Measurements from ENCODE around the gene PCDH1. TPM values are rescaled to one million over a fixed set of nuclear protein-coding genes. Genes with fewer than 3 reads are reported as not detected.
A peak's percentile ranks its signal among the peaks of the same experiment; 100 is the strongest.
"Not testable (repeated sequence)": the region's sequence is repeated elsewhere in the genome, so short reads cannot be mapped to it uniquely, and the experiment has no call there.

Gene PCDH1
- 10 to 100 TPM; 22.2 to 32.4 (median 24.8) TPM for polyA plus RNA-seq (ENCODE audit: insufficient read depth in 1 of 5, insufficient read length in 5 of 5, low replicate concordance in 1 of 5)
- long read RNA-seq, donor 1, full-length matches to known transcripts = 10 of 10 reads
- long read RNA-seq, donor 1, partial matches to known transcripts = 0 of 10 reads
- long read RNA-seq, donor 1, other reads (novel, unspliced or antisense) = 0 of 10 reads
- long read RNA-seq, donor 2, transcript PCDH1-203 (3 exons, 3,827 nt) = major isoform, 8 of 8 reads
- long read RNA-seq, donor 2, partial matches to known transcripts = 0 of 8 reads
- long read RNA-seq, donor 2, other reads (novel, unspliced or antisense) = 0 of 8 reads
- long read RNA-seq, donor 3, partial matches to known transcripts = 10 of 12 reads
- long read RNA-seq, donor 3, other reads (novel, unspliced or antisense) = 0 of 12 reads
- long read RNA-seq, donor 4, full-length matches to known transcripts = 12 of 12 reads
- long read RNA-seq, donor 4, partial matches to known transcripts = 0 of 12 reads
- long read RNA-seq, donor 4, other reads (novel, unspliced or antisense) = 0 of 12 reads
- long read RNA-seq, donor 5, full-length matches to known transcripts = 8 of 8 reads
- long read RNA-seq, donor 5, partial matches to known transcripts = 0 of 8 reads
- long read RNA-seq, donor 5, other reads (novel, unspliced or antisense) = 0 of 8 reads
- long read RNA-seq, donor 6, full-length matches to known transcripts = 6 of 14 reads
- long read RNA-seq, donor 6, partial matches to known transcripts = 8 of 14 reads
- long read RNA-seq, donor 6, other reads (novel, unspliced or antisense) = 0 of 14 reads
- long read RNA-seq, donor 7, full-length matches to known transcripts = 9 of 17 reads
- long read RNA-seq, donor 7, partial matches to known transcripts = 8 of 17 reads
- long read RNA-seq, donor 7, other reads (novel, unspliced or antisense) = 0 of 17 reads
- long read RNA-seq, donor 8, partial matches to known transcripts = 0 of 3 reads
- long read RNA-seq, donor 8, other reads (novel, unspliced or antisense) = 0 of 3 reads

- DNase-seq = peak in 1 of 2 donors; percentile 32
Measured at GRCh38 chr5:141878186-141878710, at the start of gene PCDH1. Gene PCDH1 (minus strand): TSS chr5:141878410. CDS start chr5:141878262, 148 bp downstream.

DNA sequence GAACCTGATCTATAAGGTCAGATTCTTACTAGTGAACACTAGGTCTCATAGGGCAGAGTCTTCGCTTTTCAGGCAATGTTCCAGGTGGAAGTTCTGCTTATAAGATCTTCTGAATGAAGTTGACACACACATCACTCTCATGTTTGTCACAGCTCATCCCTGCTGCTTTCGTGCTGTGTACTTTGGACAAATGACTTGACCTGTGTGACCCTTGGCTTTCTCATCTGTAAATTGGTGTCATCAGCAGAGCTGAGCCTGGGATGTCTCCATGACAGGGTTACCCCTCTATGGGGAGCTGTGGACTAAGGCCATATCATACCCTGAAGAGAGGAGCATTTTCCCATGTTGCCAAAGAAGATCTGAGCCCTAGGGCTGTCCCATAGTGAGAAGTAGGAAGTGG, 48.2 kb upstream of the PCDH1 start:
- no peak for DNase-seq

DNA sequence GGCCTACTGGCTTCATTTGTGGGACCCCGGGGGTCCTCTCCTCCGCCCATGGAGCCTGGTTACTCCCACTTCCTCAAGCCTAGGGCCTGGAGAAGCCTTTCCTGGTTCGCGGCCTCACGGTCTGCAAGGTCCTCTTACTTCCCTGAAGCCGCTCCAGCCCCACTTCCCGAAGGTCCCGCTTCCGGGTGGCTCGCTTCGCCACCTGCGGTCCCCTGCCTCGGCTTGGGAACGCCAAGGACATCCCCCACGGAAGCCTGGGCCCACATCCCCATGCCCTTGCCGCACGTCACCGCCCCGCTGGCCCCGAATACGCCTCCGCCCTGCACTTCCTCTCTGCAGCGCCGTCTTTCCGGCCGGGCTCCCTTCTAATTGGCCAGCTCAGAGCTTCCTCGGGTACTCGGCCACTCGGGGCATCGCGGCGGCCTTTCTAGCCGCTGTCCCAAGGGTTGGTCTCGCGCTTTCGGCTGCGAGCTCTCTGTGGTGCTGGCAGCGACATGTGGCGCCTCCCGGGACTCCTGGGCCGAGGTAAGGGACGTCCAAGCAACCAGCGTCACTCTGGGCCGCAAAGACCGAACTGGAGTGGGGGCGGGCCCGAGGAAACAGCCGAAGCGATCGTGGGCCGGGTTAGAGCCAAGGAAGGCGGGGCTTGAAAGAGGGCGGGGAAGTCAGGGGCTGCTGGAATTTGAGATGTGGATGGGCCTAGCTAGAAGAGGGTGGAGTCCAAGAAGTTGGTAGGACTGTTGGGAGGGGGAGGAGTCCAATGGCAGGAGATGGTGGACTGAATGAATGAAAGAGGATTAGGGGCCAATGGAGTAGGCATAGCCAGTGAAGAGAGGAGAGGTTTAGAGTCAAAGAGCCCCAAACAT, 45.5 kb upstream of the PCDH1 start, which contains the start of gene DELE1:
Gene DELE1, plus strand, starts transcription at position 424 of the 866 bp plus-strand sequence. Its CDS starts 71 bp downstream, at position 495.
- DNase-seq = peak; percentile 95 to 96

GRCh38 chr5:141922827-141923447, 44.7 kb upstream of the PCDH1 start:
- DNase-seq = not testable (repeated sequence)

DNA sequence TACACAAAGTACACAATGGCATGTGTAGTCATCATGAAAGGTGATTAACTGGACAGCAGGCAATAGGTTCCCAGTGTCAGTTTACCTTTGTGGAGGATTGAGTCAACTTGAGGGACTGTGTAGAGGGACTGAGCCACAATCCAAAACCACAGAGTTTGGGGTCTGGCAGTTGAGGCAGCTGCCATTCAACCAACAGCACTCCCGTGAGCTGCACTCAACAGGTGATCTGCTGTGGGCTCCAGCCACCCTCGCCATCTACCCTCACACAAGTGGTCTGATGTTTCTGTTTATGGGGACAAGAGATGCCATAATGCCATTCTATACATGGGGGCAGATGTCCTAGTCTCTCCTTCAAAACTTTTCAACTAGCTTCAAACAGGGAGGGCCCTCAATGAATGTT, 42.6 kb upstream of the PCDH1 start:
- no peak for DNase-seq

- DNase-seq = no peak
Measured at GRCh38 chr5:141919218-141920119, 41.3 kb upstream of the PCDH1 start.

DNA sequence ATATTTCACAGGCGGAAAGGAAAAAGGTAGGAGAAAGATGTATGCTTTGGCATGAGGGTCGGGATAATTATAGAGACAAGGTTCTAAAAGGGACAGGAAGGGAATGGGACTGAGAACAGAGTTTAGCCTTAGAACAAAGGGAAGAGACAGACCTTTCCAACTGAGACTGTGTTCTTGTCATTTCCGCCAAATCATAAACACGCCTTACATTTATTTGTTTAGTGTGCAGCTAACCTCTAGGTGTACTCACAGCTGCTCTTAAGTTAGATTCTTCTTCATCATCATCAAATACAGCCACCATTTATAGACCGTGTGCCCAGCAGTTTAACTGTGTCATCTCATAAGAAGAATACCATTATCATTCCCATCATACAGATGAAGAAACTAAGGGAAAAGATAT, 39.5 kb upstream of the PCDH1 start:
- DNase-seq = no peak

DNA sequence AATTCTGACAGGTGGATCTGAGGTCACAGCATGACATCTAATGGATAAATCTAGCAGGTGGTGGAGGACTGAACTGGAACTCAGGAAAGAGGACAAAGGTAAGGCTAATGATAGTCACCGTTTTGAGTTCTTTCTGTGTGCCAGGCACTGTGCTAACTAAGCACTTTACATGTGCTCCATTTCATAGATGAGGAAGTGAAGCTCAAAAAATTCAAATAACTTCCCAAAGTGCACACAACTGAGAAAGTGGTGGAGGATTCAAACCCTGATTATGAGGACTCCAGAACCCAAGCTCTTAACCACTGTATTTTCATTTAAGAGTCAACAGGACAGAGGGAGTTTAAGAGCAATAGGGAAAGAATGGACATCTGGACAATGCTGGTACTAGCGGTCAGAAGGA, 38.3 kb upstream of the PCDH1 start:
- DNase-seq = no peak

DNA sequence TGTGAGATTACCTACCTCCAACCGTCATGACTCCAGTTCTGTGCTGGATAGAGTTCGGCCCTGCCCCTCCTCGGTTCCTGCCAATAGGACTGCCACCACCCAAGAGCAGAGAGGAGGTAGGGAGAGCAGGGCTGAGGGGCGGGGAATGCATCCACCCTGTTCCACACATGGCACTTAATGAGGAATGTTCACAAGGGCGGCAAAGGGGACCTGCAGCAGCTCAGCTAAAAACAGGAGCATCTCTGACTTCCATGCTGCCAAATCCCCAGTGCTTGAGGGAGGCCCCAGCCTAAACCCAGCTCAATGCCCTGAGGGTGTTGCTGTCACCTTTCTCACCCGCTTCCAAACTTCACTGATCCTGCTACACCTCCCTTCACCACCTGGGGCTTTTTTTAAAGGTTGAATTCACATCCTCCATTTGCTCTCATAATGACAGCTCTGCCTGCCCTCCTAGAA, 37.7 kb upstream of the PCDH1 start:
- DNase-seq = no peak

DNA sequence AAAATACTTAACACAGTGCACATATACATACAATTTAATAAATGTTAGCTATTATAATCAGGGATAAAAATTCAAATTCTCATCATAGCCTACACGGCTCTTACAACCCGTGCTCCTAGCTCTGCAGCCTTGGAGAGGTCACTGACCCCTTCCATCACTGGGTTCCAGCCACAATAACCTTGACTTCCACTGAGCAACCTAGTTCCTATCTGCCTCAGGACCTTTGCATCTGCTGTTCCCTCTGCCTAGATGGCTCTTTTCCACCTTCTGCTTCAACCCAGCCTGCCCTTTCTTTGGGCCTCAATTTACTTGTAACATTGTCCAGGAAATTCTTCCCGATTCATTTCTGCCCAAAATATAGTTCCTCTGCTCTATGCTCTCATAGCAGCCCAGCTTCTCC, 36.6 kb upstream of the PCDH1 start:
- DNase-seq = no peak

GRCh38 chr5:141914199-141914743, 36.1 kb upstream of the PCDH1 start:
- DNase-seq = peak; percentile 12 to 23

- no peak for DNase-seq
Measured at GRCh38 chr5:141913560-141914198, 35.5 kb upstream of the PCDH1 start.

DNA sequence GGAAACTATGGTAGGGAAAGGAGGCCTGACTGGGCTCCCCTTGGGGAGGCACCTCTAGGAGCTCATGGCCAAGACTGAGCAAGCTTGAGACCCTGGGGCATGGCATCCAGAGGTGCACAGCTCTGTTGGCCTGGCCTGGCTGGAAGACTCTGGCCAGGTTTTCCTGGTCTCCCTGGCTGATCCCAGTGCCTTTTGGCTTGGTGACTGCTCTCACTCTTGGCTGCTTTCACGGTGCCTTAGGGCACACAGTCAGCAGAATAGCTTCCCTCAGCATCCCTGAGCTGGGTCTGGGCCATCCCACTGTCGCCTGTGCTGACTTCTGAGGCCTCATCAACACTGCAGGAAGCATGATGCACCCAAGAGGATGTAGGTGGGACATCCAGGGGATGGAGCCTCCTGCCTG, 32.1 kb upstream of the PCDH1 start:
- no peak for DNase-seq

DNA sequence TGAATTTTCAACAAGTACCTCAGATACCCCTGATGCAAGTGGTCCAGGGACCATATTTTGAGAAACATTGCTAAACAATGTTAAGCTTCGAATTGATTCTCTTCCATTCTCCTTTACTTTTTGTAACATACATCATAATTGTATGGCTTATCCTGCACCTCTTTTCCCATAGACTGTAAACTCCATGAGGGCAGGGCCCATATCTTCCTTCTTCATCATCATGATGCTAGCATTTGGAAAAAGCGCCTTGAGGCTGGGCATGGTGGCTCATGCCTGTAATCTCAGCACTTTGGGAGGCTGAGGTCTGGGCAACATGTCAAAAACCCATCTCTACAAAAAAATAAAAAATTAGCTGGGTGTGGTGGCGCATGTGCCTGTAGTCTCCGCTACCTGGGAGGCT, 31.0 kb upstream of the PCDH1 start:
- no peak for DNase-seq

DNA sequence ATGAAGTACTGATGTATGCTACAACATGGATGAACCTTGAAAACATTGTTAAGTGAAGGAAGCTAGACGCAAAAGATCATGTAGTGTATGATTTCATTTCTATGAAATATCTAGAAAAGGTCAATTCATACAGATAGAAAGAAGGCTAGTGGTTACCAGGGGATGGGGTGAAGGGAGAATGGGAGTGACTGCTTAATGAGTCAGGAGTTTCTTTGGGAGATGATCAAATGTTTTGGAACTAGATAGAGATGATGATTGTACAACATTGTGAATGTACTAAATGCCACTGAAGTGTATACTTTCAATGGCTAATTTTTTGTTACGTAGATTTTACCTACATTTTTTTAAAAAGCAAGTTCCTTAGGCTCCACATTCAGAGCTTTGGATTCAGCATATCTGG, 30.6 kb upstream of the PCDH1 start:
- DNase-seq = no peak

DNA sequence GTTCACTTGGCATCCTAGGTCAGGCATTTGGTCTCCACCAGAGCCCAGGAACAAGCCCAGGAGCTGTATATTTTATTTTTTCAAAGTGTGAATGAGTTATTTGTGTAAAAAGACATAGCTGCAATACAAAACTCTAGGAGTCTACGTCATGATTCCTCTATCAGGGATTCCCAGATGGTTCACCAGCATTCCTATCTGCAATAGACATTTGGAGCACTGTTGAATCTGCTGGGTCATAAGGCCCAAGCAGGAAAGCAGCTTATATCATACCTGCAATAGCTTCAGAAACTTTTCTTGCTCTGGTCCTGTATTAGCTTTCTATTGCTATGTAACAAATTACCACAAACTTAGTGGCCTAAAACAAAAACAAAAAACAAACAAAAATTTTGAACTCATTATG, 28.8 kb upstream of the PCDH1 start:
- no peak for DNase-seq

DNA sequence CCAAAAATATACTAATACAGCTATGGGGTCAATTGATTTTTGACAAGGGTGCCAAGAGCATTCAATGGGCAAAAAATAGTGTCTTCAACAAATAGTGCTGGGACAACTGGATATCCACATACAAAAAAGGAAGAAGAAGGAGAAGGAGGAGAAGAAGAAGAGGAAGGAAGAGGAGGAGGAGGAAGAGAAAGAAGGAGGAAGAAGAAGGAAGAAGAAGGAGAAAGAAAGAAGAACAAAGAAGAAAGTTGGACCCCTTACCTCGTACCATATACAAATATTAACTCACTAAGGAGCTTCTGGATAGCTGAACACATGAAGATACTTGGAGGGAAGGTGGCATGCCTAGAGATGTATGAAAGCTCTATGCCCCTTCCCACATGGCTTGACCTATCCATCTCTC, 28.3 kb upstream of the PCDH1 start:
- no peak for DNase-seq

DNA sequence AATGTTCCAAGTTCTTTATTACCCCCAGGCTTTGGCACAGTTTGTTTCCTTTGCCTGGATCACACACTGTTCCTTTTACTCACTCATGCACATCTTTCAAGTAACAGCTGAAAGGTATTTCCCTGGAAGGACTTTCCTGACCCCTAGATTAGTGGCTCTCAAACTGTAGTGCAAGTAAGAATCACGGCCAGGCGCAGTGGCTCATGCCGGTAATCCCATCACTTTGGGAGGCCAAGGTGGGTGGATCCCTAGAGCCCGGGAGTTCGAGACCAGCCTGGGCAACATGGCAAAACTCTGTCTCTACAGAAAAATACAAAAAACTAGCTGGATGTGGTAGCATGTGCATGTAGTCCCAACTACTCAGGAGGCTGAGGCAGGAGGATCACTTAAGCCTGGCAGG, 26.3 kb upstream of the PCDH1 start:
- no peak for DNase-seq

GRCh38 chr5:141903261-141903660, 25.1 kb upstream of the PCDH1 start:
- DNase-seq = no peak

Measured in right lung (tissue), 10 donors.